GM12801 (cell line): ENCODE data around the gene SLC4A5.

Experiments used
- CTCF ChIP-seq: IDR thresholded peaks from one replicate; pipeline ENCODE4 v1.5.1; 2011; ENCODE audit warnings: control low read depth; ENCODE audit not compliant: insufficient read length; ENCODE audit errors: extremely low read depth

The SLC4A5 gene

GRCh38 chr2:74201596-74201995 is 141.6 kb downstream of the SLC4A5 start:
- no peak for TF ChIP-seq CTCF

GRCh38 chr2:74201196-74201595 is 142.0 kb downstream of the SLC4A5 start:
- no peak for TF ChIP-seq CTCF

DNA sequence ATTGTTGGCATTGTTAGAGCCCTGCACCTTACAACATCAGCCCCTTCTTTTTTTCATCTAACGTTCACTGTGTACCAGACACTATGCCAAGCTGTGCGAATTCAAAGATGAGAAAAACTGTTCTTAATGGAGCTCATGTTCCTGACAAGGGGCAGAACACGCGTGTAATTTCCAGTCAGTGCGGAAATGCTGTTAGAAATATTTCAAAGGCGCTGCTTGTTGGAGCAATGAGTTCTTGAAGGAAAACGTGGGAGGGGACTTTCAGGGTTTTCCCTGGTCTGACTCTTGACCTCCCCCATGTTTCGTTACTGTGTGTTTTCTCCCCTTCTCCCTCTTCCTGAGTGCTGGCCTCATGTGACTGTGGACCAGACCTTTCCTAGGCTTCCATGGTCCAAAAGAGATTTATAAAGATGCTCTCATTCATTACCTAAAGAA is 143.3 kb downstream of the SLC4A5 start:
- no peak for TF ChIP-seq CTCF

DNA sequence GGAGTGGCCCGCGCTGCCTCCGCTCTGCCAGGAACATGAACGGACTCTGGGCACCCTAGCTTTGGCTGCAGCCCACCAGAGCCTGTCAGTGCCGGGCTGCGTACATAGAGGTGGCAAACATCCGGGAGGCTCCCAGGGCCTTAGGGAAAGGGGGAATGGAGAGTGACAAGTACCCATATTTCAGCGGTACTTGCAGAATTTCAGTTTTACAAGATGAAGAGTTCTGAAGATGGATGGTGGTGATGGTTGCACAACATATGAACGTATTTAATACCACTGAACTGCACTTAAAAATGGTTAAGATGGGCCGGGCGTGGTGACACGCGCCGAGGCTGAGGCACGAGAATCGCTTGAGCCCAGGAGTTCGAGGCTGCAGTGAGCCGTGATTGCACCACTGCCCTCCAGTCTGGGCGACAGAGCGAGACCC is 143.9 kb downstream of the SLC4A5 start:
- no peak for TF ChIP-seq CTCF

- no peak for TF ChIP-seq CTCF
These were observed 144.5 kb downstream of the SLC4A5 start, which contains the start of gene MTHFD2 for GRCh38 chr2:74198461-74199274. TSS of gene MTHFD2 (plus strand) at chr2:74198615. CDS start at chr2:74198642, 27 bp downstream.

DNA sequence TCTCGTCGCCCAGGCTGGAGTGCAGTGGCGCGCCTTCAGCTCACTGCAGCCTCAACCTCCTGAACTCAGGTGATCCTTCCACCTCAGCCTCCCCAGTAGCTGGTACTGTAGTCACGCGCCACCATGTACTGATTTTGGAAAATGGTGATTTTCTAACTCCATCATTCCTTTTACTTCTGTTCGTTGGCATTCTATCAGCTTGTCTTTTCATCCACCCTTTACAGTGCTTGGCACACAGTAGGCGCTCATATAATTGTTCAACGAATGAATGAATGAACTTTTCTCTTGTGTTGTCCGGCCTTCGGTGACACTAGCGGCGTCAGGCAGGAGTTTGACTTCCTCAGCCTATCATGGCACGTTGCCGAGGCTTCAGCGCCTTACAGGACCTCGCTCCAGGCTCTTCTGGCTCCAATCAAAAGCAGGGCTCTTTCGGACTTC is 145.2 kb downstream of the SLC4A5 start:
- no peak for TF ChIP-seq CTCF

- TF ChIP-seq CTCF = no peak
These were observed 146.2 kb downstream of the SLC4A5 start for GRCh38 chr2:74197049-74197448.
